Activated CD4-positive, alpha-beta memory T cell treated with anti-CD3 and anti-CD28 coated beads, Interleukin-2, amount 10 ng/mL, durations not matched to agents 7 days and 5 days (primary cell): ENCODE measurements around the gene NOXA1. TPM values are rescaled to one million over a fixed set of nuclear protein-coding genes. Genes with fewer than 3 reads are reported as not detected.

Source experiments
- CTCF ChIA-PET: fragments of 350-600 bp; sonication (Branson Sonifier 250); formaldehyde crosslinking; loops from one replicate; lab custom pipeline; 2021; ENCODE audit warnings: antibody characterized with exemption, inconsistent platforms; lab: Charles Lee
- POLR2A ChIA-PET: fragments of 350-600 bp; sonication (Branson Sonifier 250); formaldehyde crosslinking; loops from one replicate; lab custom pipeline; 2021; ENCODE audit warnings: antibody characterized with exemption; lab: Charles Lee
- DNase-seq: peaks from one replicate; pipeline ENCODE4 v3.0.0-alpha.2; 2020
- H3K27ac Mint-ChIP-seq: one replicate; pipeline ENCODE4 v1.8.0; 2021; ENCODE audit warnings: mild to moderate bottlenecking, mixed read lengths
- H3K27me3 Mint-ChIP-seq: one replicate; pipeline ENCODE4 v1.8.0; 2021; ENCODE audit warnings: mixed read lengths
- H3K36me3 Mint-ChIP-seq: one replicate; pipeline ENCODE4 v1.8.0; 2021; ENCODE audit warnings: low read depth, mixed read lengths
- H3K4me1 Mint-ChIP-seq: one replicate; pipeline ENCODE4 v1.8.0; 2021; ENCODE audit warnings: mixed read lengths
- H3K4me3 Mint-ChIP-seq: one replicate; pipeline ENCODE4 v1.8.0; 2021; ENCODE audit warnings: mild to moderate bottlenecking, mixed read lengths
- H3K9me3 Mint-ChIP-seq: one replicate; pipeline ENCODE4 v1.8.0; 2021; ENCODE audit warnings: mixed read lengths
- total RNA-seq, 2 experiments: library from RNA; stranded (reverse); gene quantifications; one replicate each; pipeline ENCODE4 v1.2.3, GENCODE V29; 2021

The NOXA1 gene
- total RNA-seq, 2 experiments from 2014 or later, result 0.50 to 0.73 TPM

DNA sequence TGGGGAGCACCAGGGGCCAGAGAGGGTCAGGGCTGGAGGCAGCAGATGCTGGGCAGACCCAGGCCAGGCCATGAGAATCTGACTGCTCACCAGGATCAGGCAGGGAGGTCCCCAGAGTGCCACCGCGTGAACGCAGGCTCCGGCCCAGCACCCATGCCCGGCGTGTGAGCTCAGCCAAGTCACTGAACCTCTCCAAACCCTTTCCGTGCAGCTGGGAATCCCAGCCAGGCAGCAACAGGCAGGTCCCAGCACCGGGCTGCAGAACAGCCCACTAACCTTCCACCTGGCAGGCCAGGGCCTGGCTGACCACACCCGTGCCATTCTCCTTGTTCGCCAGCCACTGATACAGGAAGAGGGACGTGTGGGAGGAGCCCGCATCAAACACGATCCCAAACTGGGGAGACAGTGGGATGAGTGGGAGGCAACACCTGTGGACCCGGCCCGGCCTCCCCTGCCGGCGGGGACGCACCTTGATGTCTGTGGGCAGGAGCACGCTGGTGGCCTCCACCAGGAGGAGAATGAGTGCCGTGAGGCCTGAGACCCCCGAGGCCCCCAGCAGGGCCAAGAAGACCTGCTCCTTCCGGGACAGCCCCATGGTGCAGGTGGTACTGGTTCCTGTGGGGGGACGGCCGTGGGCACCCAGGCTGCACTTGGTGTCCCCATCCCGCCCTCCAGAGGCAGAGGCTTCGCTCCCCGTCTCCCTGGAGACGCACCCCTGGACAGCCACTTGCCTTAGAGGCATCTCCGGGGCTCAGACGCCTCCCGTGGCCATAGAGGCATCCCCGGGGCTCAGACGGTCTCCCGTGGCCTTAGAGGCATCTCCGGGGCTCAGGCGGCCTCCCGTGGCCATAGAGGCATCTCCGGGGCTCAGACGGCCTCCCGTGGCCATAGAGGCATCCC, 14.7 kb downstream of the NOXA1 start:
- Mint-ChIP-seq H3K36me3 (no peaks in the 10 kb centered on the region), H3K27me3 (peaks cover 8% of the 10 kb centered on the region), H3K27ac (no peak overlapping the region), H3K4me3 (no peak overlapping the region), H3K4me1 (peaks cover 3% of the 10 kb centered on the region), H3K9me3 (no peaks in the 10 kb centered on the region)
- DNase-seq, result no peak
- CTCF ChIA-PET, result no interaction called here
- POLR2A ChIA-PET, result interaction anchor here (0.9 kb wide), 1 partner anchor 15 kb away, joined by 3 read pairs; the partner anchor contains the start of genes EXD3 and NOXA1

DNA sequence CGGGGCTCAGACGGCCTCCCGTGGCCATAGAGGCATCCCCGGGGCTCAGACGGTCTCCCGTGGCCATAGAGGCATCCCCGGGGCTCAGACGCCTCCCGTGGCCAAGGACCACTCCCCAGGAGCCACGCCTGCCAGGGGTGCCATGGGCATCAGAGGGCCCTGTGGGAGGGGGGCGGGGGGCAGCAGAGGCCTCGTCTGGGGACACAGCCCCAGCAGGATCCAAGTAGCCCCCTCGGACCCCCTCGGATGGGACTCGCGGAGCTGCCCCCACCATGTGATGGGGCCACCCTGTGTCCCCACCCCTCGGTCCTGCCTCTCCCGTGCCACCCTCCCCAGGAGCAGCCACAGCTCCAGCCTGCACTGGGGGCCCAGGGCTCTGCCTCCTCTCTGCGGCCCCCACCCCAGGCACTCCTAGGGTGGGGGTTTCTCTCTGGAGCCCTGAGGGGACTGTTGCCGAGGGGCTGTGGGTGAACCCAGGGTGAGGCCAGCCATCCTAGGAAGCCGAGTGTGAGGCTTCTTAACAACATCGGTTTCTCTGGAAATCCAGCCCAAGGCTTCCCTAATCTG, 15.5 kb downstream of the NOXA1 start:
- Mint-ChIP-seq H3K36me3 (no peaks in the 10 kb centered on the region), H3K27me3 (peaks cover 11% of the 10 kb centered on the region), H3K9me3 (no peaks in the 10 kb centered on the region), H3K4me1 (peaks cover 3% of the 10 kb centered on the region), H3K27ac (no peak overlapping the region), H3K4me3 (no peak overlapping the region)
- ChIA-PET POLR2A (interaction anchor here (0.9 kb wide), 1 partner anchor 15 kb away, joined by 3 read pairs; the partner anchor contains the start of genes EXD3 and NOXA1), CTCF (interaction anchor here (0.6 kb wide), 1 partner anchor 156 kb away, joined by 3 read pairs; no protein-coding TSS in a partner anchor)
- no peak for DNase-seq

DNA sequence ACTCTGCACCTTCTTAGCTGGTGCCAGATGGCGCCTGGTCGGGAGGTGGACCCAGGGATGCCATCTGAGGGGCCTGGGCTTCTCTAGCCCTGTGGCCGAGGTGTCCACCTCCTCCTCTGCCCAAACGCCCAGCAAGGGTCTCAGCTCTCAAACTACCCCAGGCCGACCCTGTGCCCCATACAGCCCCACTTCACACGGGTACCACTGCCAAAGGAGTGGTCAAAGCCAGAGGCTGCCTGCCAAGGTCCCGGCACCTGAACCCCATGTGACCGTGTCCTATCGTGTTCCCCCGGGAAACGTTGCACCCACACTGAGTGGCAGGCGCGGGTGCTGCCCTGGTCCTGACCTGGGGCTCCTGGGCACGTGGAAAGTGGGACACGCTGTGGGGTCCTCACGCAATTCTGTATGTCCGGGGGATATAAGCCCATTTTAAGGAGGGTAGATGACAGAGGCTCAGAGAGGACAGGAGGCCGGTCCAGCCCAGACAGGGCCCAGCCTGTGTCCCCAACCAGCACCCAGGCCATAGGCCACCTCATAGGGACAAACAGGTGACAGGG, 16.0 kb downstream of the NOXA1 start:
- peaks cover 3% of the 10 kb centered on the region for H3K4me1 Mint-ChIP-seq
- H3K27ac Mint-ChIP-seq, result no peak overlapping the region
- H3K36me3 Mint-ChIP-seq, result no peaks in the 10 kb centered on the region
- H3K4me3 Mint-ChIP-seq, result no peak overlapping the region
- peaks cover 12% of the 10 kb centered on the region for H3K27me3 Mint-ChIP-seq
- no peak for DNase-seq
- ChIA-PET CTCF (interaction anchor here (0.6 kb wide), 1 partner anchor 157 kb away, joined by 3 read pairs; no protein-coding TSS in a partner anchor), POLR2A (interaction anchor here (0.9 kb wide), 1 partner anchor 16 kb away, joined by 3 read pairs; the partner anchor contains the start of genes EXD3 and NOXA1)
- H3K9me3 Mint-ChIP-seq, result no peaks in the 10 kb centered on the region

DNA sequence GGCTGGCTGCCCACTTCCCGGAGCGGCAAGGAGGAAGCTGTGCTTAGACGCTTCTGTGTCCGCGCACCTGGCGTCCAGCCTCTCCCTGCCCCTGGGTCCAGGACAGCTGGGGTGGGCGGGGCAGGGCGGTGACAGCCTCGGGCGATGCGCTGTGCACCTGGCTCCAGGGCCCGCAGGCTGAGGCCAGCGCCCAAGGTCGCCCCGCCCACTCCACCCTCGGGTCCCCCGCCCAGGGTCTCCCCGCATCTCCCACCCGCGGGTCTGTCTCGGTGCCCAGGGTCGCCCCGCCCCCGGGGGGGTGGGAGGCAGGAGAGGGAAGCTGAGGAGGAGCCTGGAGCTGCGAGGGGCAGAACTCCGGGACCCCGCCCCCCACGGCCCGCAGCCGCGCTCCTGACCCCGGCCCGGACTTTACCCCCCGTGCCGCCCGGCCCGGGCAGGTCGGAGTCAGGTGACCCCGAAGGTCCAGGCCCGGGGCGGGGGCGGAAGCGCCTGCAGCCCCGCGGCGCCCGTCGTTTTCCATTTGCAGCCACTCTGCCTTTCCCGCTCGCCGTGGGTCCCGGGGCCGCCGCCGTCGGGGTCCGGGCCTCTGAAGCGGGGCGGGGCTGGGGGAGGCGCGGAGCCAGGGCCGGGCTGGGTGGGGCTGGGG, 18.2 kb downstream of the NOXA1 start, which contains the start of gene ENTPD8:
TSS of gene ENTPD8 (minus strand) at position 69 of the 646 bp plus-strand sequence. CDS start 3,072 bp downstream, outside the sequence.
- CTCF ChIA-PET, result interaction anchor here (1.1 kb wide), 1 partner anchor 155 kb away, joined by 3 read pairs; no protein-coding TSS in a partner anchor
- no peaks in the 10 kb centered on the region for H3K36me3 Mint-ChIP-seq
- peaks cover 14% of the 10 kb centered on the region for H3K27me3 Mint-ChIP-seq
- no peak for DNase-seq
- no peak within 1 kb of the TSS for H3K4me3 Mint-ChIP-seq
- POLR2A ChIA-PET, result interaction anchor here (2.1 kb wide), 1 partner anchor 18 kb away, joined by 8 read pairs; the partner anchor contains the start of genes EXD3 and NOXA1
- H3K4me1 Mint-ChIP-seq, result peaks cover 11% of the 10 kb centered on the region
- H3K9me3 Mint-ChIP-seq, result no peaks in the 10 kb centered on the region
- no peak within 1 kb of the TSS for H3K27ac Mint-ChIP-seq

DNA sequence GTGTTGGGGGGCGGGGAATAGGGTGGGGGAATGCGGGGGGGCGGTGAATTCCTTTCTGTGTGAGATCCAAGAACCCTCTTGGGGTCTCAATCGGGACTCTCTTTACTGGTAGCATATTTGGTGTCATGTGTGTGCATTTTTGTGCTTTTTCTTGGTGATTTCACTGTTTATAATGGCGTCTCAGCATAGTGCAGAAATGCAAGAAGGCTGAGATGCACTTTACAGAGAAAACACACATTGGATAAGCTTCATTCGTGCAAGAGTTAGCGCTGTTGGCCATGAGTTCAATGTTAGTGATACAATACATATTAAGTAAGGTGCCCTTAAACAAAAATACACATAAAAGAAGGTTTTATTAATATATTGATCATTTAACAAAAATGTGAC, 18.7 kb downstream of the NOXA1 start:
- no peak for DNase-seq
- peaks cover 11% of the 10 kb centered on the region for H3K4me1 Mint-ChIP-seq
- H3K9me3 Mint-ChIP-seq, result no peaks in the 10 kb centered on the region
- H3K27me3 Mint-ChIP-seq, result peaks cover 14% of the 10 kb centered on the region
- CTCF ChIA-PET, result interaction anchor here (1.1 to 2.6 kb wide), 2 partner anchors 19 to 155 kb away, joined by 3 to 19 read pairs; partner anchors contain the start of genes EXD3 and NOXA1
- H3K4me3 Mint-ChIP-seq, result no peak overlapping the region
- no peak overlapping the region for H3K27ac Mint-ChIP-seq
- POLR2A ChIA-PET, result interaction anchor here (2.1 kb wide), 1 partner anchor 19 kb away, joined by 8 read pairs; the partner anchor contains the start of genes EXD3 and NOXA1
- no peaks in the 10 kb centered on the region for H3K36me3 Mint-ChIP-seq

DNA sequence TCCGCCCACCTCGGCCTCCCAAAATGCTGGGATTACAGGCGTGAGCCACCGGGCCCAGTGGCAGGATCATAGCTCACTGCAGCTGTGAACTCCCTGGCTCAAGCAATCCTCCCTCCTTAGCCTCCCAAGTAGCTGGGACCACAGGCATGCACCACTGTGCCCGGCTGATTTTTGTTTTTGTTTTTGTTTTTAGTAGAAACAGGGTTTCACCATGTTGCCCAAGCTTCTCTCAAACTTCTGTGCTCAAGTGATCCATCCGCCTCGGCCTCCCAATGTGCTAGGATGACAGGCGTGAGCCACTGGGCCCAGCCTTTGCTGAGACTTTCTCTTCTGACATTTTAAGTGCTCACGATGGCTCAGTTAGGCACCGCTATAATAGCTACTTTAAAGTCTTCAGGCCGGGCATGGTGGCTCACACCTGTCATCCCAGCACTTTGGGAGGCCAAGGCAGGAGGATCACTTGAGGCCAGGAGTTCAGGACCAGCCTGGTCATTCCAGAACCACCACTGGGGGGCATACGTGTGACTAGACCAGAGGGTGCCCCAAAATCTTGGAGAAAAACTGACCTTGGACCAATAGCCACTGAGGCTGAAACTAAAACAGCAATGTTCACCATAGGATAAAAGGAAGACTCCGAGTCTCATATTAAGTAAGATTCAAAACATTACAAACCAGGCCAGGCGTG, 21.1 kb downstream of the NOXA1 start:
- Mint-ChIP-seq H3K4me3 (no peak overlapping the region), H3K27me3 (peaks cover 15% of the 10 kb centered on the region), H3K9me3 (no peaks in the 10 kb centered on the region), H3K27ac (no peak overlapping the region), H3K36me3 (no peaks in the 10 kb centered on the region), H3K4me1 (peaks cover 11% of the 10 kb centered on the region)
- POLR2A ChIA-PET, result interaction anchor here (0.6 to 2.9 kb wide), 3 partner anchors 12 to 163 kb away, joined by 3 to 15 read pairs (median 4); partner anchors contain the start of genes EXD3 and NOXA1
- CTCF ChIA-PET, result interaction anchor here (1.0 to 2.6 kb wide), 6 partner anchors 8 to 157 kb away, joined by 3 to 19 read pairs (median 3); partner anchors contain the start of genes EXD3 and NOXA1
- DNase-seq, result no peak

DNA sequence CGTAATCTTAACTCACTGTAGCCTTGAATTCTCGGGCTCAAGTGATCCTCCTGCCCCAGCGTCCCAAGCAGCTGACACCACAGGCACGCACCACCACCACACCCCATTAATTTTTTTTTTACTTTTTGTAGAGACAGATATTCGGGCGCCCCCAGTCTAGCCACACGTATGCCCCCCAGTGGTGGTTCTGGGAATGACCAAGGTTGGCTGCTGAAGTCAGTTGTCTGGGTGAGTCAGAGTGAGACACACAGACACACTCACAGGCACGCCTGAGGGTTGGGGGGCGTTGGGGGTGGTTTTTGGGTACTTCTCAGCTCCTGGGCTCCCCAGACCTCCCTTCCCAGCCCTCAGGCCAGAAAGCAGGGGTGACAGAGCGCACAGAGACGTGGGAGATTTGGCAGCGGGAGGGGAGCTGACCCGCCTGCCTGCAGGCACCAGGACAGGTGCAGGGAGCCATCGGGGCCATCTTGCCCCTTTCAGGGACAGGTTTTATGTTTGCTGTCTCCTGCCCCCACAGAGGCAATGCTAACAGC, 22.1 kb downstream of the NOXA1 start:
- H3K9me3 Mint-ChIP-seq, result no peaks in the 10 kb centered on the region
- peaks cover 15% of the 10 kb centered on the region for H3K4me1 Mint-ChIP-seq
- H3K27ac Mint-ChIP-seq, result no peak overlapping the region
- H3K27me3 Mint-ChIP-seq, result peaks cover 15% of the 10 kb centered on the region
- peak; percentile 88 for DNase-seq
- ChIA-PET CTCF (interaction anchor here (1.3 to 1.5 kb wide), 2 partner anchors 9 to 22 kb away, joined by 3 to 6 read pairs; partner anchors contain the start of genes EXD3 and NOXA1), POLR2A (interaction anchor here (1.7 to 2.9 kb wide), 2 partner anchors 11 to 22 kb away, joined by 4 to 15 read pairs; partner anchors contain the start of genes EXD3 and NOXA1)
- no peak overlapping the region for H3K4me3 Mint-ChIP-seq
- H3K36me3 Mint-ChIP-seq, result no peaks in the 10 kb centered on the region

DNA sequence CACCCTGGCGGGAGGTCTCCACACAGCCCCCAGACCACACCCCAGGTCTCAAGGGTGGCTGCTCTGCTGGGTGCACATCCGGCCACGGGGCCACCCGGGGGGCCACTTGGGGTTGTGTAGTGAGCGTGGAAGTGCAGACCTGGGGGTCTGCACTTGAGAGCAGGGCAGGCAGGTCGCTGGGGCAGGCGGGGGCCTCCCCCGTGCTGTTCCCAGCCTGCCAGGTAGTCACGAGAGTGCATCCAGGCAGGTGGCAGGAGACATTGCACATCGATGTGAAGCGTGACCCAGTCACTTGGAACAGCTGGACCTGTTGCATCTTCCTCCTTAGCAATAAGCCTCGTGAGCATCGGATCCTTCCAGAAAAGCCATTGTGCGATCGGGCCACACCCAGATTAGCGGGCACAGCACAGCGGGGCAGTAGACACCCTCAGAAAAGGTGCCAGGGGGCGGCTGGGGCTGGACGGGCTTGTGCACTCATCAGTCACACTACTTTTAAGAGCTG, 22.8 kb downstream of the NOXA1 start:
- H3K27ac Mint-ChIP-seq, result no peak overlapping the region
- ChIA-PET CTCF (interaction anchor here (0.5 to 1.5 kb wide), 4 partner anchors 9 to 147 kb away, joined by 3 to 6 read pairs (median 4); partner anchors contain the start of genes EXD3 and NOXA1), POLR2A (interaction anchor here (0.8 to 2.9 kb wide), 3 partner anchors 10 to 23 kb away, joined by 4 to 15 read pairs (median 4); partner anchors contain the start of genes EXD3, NOXA1 and NSMF)

DNA sequence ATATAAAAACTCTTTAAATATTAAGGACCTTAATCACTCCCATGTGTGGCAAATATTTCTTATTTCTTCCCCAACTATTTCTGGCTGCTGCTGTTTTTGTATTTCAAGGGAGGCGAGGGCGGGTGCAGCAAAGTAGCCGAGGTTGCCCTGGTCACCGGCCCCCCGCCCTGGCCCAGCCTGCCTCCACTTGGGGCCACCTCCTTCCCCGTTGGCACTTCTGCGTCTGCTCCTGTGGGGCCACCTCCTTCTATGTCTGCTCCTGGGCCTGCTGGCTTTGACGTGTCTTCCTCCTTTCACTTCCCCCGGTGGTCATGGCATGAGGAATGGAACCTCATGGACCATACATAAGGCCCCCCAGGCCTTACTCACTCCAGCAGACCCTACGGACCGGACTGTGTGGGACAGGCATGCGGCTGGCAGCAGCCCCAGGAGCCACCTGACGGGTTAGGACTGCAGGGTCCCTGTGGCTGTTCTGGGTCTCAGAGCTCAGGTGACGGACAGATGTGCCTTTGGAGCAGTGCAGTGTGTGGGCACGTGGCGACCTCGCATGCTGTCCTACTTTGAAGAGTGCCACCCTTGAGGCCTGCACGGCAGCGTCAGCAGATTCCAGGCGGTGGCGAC, 23.8 kb downstream of the NOXA1 start:
- CTCF ChIA-PET, result interaction anchor here (1.1 kb wide), 1 partner anchor 24 kb away, joined by 5 read pairs; the partner anchor contains the start of genes EXD3 and NOXA1
- H3K27ac Mint-ChIP-seq, result no peak overlapping the region
- no peaks in the 10 kb centered on the region for H3K9me3 Mint-ChIP-seq
- peaks cover 13% of the 10 kb centered on the region for H3K27me3 Mint-ChIP-seq
- no peaks in the 10 kb centered on the region for H3K36me3 Mint-ChIP-seq
- H3K4me1 Mint-ChIP-seq, result peaks cover 13% of the 10 kb centered on the region
- POLR2A ChIA-PET, result interaction anchor here (0.8 kb wide), 1 partner anchor 12 kb away, joined by 4 read pairs; the partner anchor contains the start of gene NSMF
- H3K4me3 Mint-ChIP-seq, result no peak overlapping the region
- DNase-seq, result no peak

More for the DNA sequence above, 22.8 kb downstream of the NOXA1 start:
- Mint-ChIP-seq H3K4me3 (no peak overlapping the region), H3K9me3 (no peaks in the 10 kb centered on the region), H3K4me1 (peaks cover 15% of the 10 kb centered on the region), H3K36me3 (no peaks in the 10 kb centered on the region), H3K27me3 (peaks cover 15% of the 10 kb centered on the region)
- DNase-seq, result no peak

DNA sequence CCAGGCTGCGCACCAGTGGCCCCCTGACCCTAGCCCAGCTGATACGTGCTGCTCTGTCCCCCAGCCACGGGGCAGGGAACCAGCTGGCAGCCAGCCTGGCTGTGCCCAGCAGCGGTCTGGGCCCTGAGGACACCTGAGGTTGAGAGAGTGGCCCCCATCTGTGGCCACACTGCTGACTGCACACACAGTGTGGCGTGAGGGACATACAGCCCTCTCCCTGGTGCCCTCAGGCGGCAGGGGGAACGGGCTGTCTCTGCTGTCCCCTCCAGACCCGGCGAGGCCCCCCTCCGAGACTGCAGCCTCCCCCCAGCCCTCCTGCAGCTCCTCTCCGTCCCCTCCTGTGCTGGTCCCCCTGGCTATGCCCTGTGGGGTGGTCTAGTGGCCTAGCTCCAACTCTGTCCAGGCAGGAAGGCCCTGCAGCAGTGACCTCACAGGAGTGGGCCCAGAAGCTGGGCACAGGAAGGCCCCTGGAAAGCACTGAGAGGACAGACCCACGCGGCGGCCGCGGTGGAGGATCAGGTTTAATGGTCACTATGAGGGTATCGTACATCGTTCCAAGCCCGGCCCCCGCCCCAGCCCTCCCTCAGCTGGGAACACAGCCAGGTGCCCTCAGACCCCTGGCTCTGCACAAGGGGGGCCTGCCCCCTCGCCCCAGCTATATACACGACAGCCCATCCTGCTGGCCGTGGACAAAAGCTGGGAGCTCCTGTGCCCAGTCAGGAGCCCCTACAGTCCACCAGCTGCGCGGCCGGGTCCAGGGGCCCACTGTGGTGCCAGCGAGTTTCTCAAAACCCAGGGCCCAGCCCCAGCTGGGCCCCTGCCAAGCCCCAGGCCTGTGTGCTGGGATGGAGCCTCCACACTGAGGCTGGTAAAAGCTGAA, 24.8 kb downstream of the NOXA1 start:
- no peaks in the 10 kb centered on the region for H3K36me3 Mint-ChIP-seq
- ChIA-PET POLR2A (interaction anchor here (1.0 to 1.1 kb wide), 2 partner anchors 11 to 130 kb away, joined by 3 read pairs; partner anchors contain the start of gene NSMF), CTCF (interaction anchor here (1.7 kb wide), 1 partner anchor 25 kb away, joined by 6 read pairs; the partner anchor contains the start of genes EXD3 and NOXA1)
- H3K9me3 Mint-ChIP-seq, result no peaks in the 10 kb centered on the region
- no peak overlapping the region for H3K27ac Mint-ChIP-seq
- no peak for DNase-seq
- H3K4me3 Mint-ChIP-seq, result no peak overlapping the region
- H3K27me3 Mint-ChIP-seq, result peaks cover 8% of the 10 kb centered on the region
- H3K4me1 Mint-ChIP-seq, result peaks cover 18% of the 10 kb centered on the region
